ENCODE results near the gene EPHA2.

GRCh38 chr1:16203550-16203949 is 47.7 kb upstream of the EPHA2 start:
- TF ChIP-seq JUND (IDR thresholded peaks at IDR 0.05) (no peak), YY1 (IDR thresholded peaks at IDR 0.05; ENCODE audit: low read depth) (no peak), CTCF (IDR thresholded peaks at IDR 0.05) (no peak)
